Activated B cell treated with CpG ODN at 0.5 μM for 24 hours (primary cell): ENCODE data around the gene C21orf91. TPM values are rescaled to one million over a fixed set of nuclear protein-coding genes. Genes with fewer than 3 reads are reported as not detected.
A peak's percentile ranks its signal among the peaks of the same experiment; 100 is the strongest.

Experiments used
- ATAC-seq: fragments of 200-7000 bp; cut with Tn5 transposase; one replicate; pipeline ENCODE4 v1.10.0; 2021; ENCODE audit warnings: low read depth, mild to moderate bottlenecking, moderate library complexity
- CTCF ChIA-PET: fragments of 350-600 bp; sonication (Branson Sonifier 250); formaldehyde crosslinking; loops from one replicate; lab custom pipeline; 2021; ENCODE audit warnings: antibody characterized with exemption; lab: Charles Lee
- POLR2A ChIA-PET: fragments of 350-600 bp; sonication (Branson Sonifier 250); formaldehyde crosslinking; loops from one replicate; lab custom pipeline; 2021; ENCODE audit warnings: antibody characterized with exemption; lab: Charles Lee
- DNase-seq: peaks from one replicate; pipeline ENCODE4 v3.0.0; 2022
- H3K27ac Mint-ChIP-seq: one replicate; pipeline ENCODE4 v1.8.0; 2020; ENCODE audit warnings: mixed read lengths
- H3K27me3 Mint-ChIP-seq: one replicate; pipeline ENCODE4 v1.8.0; 2021; ENCODE audit warnings: mixed read lengths
- H3K36me3 Mint-ChIP-seq: one replicate; pipeline ENCODE4 v1.8.0; 2021; ENCODE audit warnings: low read depth, mixed read lengths
- H3K4me1 Mint-ChIP-seq: one replicate; pipeline ENCODE4 v1.8.0; 2021; ENCODE audit warnings: mixed read lengths
- H3K4me3 Mint-ChIP-seq: one replicate; pipeline ENCODE4 v1.8.0; 2020; ENCODE audit warnings: mild to moderate bottlenecking, mixed read lengths
- H3K9me3 Mint-ChIP-seq: one replicate; pipeline ENCODE4 v1.8.0; 2020; ENCODE audit warnings: mixed read lengths
- intact Hi-C: fragments of 100-400 bp; cut with micrococcal nuclease; formaldehyde crosslinking; loops from one replicate; pipeline ENCODE4 v1.15.1; 2024
- total RNA-seq: library from RNA; stranded (reverse); gene quantifications from 2 replicates; pipeline ENCODE4 v1.2.3, GENCODE V29; 2022
- TF ChIP-seq, protein P1 (sequence below): fragments of 200-600 bp; IDR thresholded peaks from one replicate; pipeline ENCODE4 v1.8.0; 2022; ENCODE audit warnings: antibody characterized with exemption, mild to moderate bottlenecking

Gene C21orf91
- total RNA-seq, 1 donor from 2014 or later = 34.2 TPM

- Mint-ChIP-seq H3K27ac (no peak overlapping the region), H3K4me1 (peaks cover 40% of the 10 kb centered on the region), H3K9me3 (peaks cover 7% of the 10 kb centered on the region), H3K36me3 (peaks cover 81% of the 10 kb centered on the region), H3K4me3 (no peak overlapping the region), H3K27me3 (no peaks in the 10 kb centered on the region)
- POLR2A ChIA-PET = no interaction called here
- CTCF ChIA-PET = no interaction called here
- intact Hi-C loops = no loop called here
- ATAC-seq (no peak), DNase-seq (no peak)
- TF ChIP-seq, protein P1, sequence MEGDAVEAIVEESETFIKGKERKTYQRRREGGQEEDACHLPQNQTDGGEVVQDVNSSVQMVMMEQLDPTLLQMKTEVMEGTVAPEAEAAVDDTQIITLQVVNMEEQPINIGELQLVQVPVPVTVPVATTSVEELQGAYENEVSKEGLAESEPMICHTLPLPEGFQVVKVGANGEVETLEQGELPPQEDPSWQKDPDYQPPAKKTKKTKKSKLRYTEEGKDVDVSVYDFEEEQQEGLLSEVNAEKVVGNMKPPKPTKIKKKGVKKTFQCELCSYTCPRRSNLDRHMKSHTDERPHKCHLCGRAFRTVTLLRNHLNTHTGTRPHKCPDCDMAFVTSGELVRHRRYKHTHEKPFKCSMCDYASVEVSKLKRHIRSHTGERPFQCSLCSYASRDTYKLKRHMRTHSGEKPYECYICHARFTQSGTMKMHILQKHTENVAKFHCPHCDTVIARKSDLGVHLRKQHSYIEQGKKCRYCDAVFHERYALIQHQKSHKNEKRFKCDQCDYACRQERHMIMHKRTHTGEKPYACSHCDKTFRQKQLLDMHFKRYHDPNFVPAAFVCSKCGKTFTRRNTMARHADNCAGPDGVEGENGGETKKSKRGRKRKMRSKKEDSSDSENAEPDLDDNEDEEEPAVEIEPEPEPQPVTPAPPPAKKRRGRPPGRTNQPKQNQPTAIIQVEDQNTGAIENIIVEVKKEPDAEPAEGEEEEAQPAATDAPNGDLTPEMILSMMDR = no peak
Measured at GRCh38 chr21:17813353-17813752, 5.8 kb downstream of the C21orf91 start.

GRCh38 chr21:17805966-17806365, 13.2 kb downstream of the C21orf91 start:
- ATAC-seq = no peak
- Mint-ChIP-seq H3K27ac (no peak overlapping the region), H3K9me3 (peaks cover 14% of the 10 kb centered on the region), H3K4me3 (no peak overlapping the region), H3K27me3 (no peaks in the 10 kb centered on the region), H3K4me1 (peaks cover 19% of the 10 kb centered on the region), H3K36me3 (peaks cover 77% of the 10 kb centered on the region)
- POLR2A ChIA-PET = no interaction called here
- no peak for DNase-seq
- intact Hi-C loops = loop anchor here (2.0 kb wide), 1 partner anchor 13 kb away; the partner anchor contains the start of gene C21orf91
- TF ChIP-seq, protein P1 = no peak
- CTCF ChIA-PET = interaction anchor here (0.5 to 1.5 kb wide), 2 partner anchors 12 to 68 kb away, joined by 3 read pairs; no protein-coding TSS in a partner anchor

- no peak overlapping the region for H3K27ac Mint-ChIP-seq
- intact Hi-C loops = no loop called here
- peaks cover 26% of the 10 kb centered on the region for H3K4me1 Mint-ChIP-seq
- no peak overlapping the region for H3K4me3 Mint-ChIP-seq
- peaks cover 8% of the 10 kb centered on the region for H3K9me3 Mint-ChIP-seq
- ATAC-seq = no peak
- POLR2A ChIA-PET = no interaction called here
- no peaks in the 10 kb centered on the region for H3K27me3 Mint-ChIP-seq
- DNase-seq = no peak
- H3K36me3 Mint-ChIP-seq = peaks cover 58% of the 10 kb centered on the region
- CTCF ChIA-PET = no interaction called here
- TF ChIP-seq, protein P1 = no peak
Measured at GRCh38 chr21:17803536-17803935, 15.6 kb downstream of the C21orf91 start.

- H3K36me3 Mint-ChIP-seq = peaks cover 49% of the 10 kb centered on the region
- no peak for DNase-seq
- TF ChIP-seq, protein P1 = no peak
- no peak for ATAC-seq
- ChIA-PET POLR2A (interaction anchor here (1.4 kb wide), 1 partner anchor 16 kb away, joined by 3 read pairs; no protein-coding TSS in a partner anchor), CTCF (no interaction called here)
- no peak overlapping the region for H3K27ac Mint-ChIP-seq
- peaks cover 26% of the 10 kb centered on the region for H3K4me1 Mint-ChIP-seq
- no peaks in the 10 kb centered on the region for H3K27me3 Mint-ChIP-seq
- H3K9me3 Mint-ChIP-seq = peaks cover 5% of the 10 kb centered on the region
- intact Hi-C loops = no loop called here
- no peak overlapping the region for H3K4me3 Mint-ChIP-seq
Measured at GRCh38 chr21:17802572-17802971, 16.6 kb downstream of the C21orf91 start.

- peaks cover 46% of the 10 kb centered on the region for H3K4me1 Mint-ChIP-seq
- no peak overlapping the region for H3K4me3 Mint-ChIP-seq
- ATAC-seq (no peak), DNase-seq (no peak)
- intact Hi-C loops = loop anchor here (1.0 kb wide), 2 partner anchors 10 kb away; no protein-coding TSS in a partner anchor
- no peaks in the 10 kb centered on the region for H3K9me3 Mint-ChIP-seq
- peaks cover 48% of the 10 kb centered on the region for H3K36me3 Mint-ChIP-seq
- TF ChIP-seq, protein P1 = no peak
- no peaks in the 10 kb centered on the region for H3K27me3 Mint-ChIP-seq
- H3K27ac Mint-ChIP-seq = peak overlapping the region; percentile 3
- CTCF ChIA-PET = interaction anchor here (0.9 kb wide), 1 partner anchor 125 kb away, joined by 6 read pairs; no protein-coding TSS in a partner anchor
- POLR2A ChIA-PET = interaction anchor here (3.2 kb wide), 1 partner anchor 20 kb away, joined by 16 read pairs; the partner anchor contains the start of gene C21orf91
Measured at GRCh38 chr21:17799414-17800164, 19.6 kb downstream of the C21orf91 start.
